IMR-90 (cell line): ENCODE measurements around the gene CFAP299. TPM values are rescaled to one million over a fixed set of nuclear protein-coding genes. Genes with fewer than 3 reads are reported as not detected.

Source experiments
- ATAC-seq: fragments of 200-7000 bp; cut with Tn5 transposase; 2 replicates; pipeline ENCODE4 v1.9.1; 2020; ENCODE audit warnings: low read depth, mild to moderate bottlenecking, moderate library complexity
- BruUV-seq: library from RNA; stranded (reverse); fragments of 400-500 nt; replicated peaks from 2 replicates; lab custom pipeline; 2021; lab: Mats Ljungman, UMichigan
- CTCF ChIA-PET: fragments of 300-600 bp; formaldehyde crosslinking; extraction: SDS; loops from one replicate; lab custom pipeline; 2021; ENCODE audit warnings: antibody characterized with exemption; lab: Yijun Ruan, JAX
- POLR2A ChIA-PET: fragments of 300-600 bp; sonication (Branson Sonifier 250); formaldehyde crosslinking; loops from one replicate; lab custom pipeline; 2022; ENCODE audit warnings: antibody characterized with exemption; ENCODE audit not compliant: unreplicated experiment; lab: Charles Lee
- DNase-seq: peaks from one replicate; pipeline ENCODE4 v3.0.0; 2013
- H2AFZ ChIP-seq: replicated peaks from 2 replicates; pipeline ENCODE3; 2013; ENCODE audit warnings: low read length, mild to moderate bottlenecking; ENCODE audit not compliant: poor library complexity
- H2AK5ac ChIP-seq: 2 replicates; pipeline ENCODE4 v1.6.1; 2013; ENCODE audit warnings: low read depth, low read length, inconsistent platforms
- H2AK9ac ChIP-seq: replicated peaks from 2 replicates; pipeline ENCODE3; 2013; ENCODE audit warnings: mild to moderate bottlenecking, low read depth, low read length, moderate library complexity; ENCODE audit not compliant: poor library complexity
- H2BK120ac ChIP-seq: 2 replicates; pipeline ENCODE4 v1.6.1; 2013; ENCODE audit warnings: low read depth, low read length, inconsistent platforms
- H2BK15ac ChIP-seq: 3 replicates; pipeline ENCODE4 v1.6.1; 2013; ENCODE audit warnings: low read depth, low read length, inconsistent platforms
- H2BK20ac ChIP-seq: 2 replicates; pipeline ENCODE4 v1.6.1; 2013; ENCODE audit warnings: low read depth, mild to moderate bottlenecking, inconsistent platforms, low read length, moderate library complexity
- H2BK5ac ChIP-seq: 2 replicates; pipeline ENCODE4 v1.6.1; 2013; ENCODE audit warnings: mild to moderate bottlenecking, low read depth, low read length, inconsistent platforms; ENCODE audit not compliant: poor library complexity, severe bottlenecking
- H3K14ac ChIP-seq: replicated peaks from 2 replicates; pipeline ENCODE4 v1.6.1; 2013; ENCODE audit warnings: low read depth, low read length, inconsistent platforms
- H3K18ac ChIP-seq: 2 replicates; pipeline ENCODE4 v1.6.1; 2013; ENCODE audit warnings: low read depth, low read length, control low read depth
- H3K23ac ChIP-seq: 2 replicates; pipeline ENCODE4 v1.6.1; 2013; ENCODE audit warnings: low read depth, low read length, inconsistent platforms
- H3K27ac ChIP-seq: 2 replicates; pipeline ENCODE4 v1.5.1; 2013; ENCODE audit warnings: mild to moderate bottlenecking, control low read depth, low read length; ENCODE audit not compliant: insufficient read depth
- H3K27me3 ChIP-seq: 2 replicates; pipeline ENCODE4 v1.6.1; 2013; ENCODE audit warnings: low read length; ENCODE audit not compliant: control insufficient read depth, insufficient read depth
- H3K36me3 ChIP-seq: 2 replicates; pipeline ENCODE4 v1.6.1; 2013; ENCODE audit warnings: low read length, mixed read lengths; ENCODE audit not compliant: control insufficient read depth, insufficient read depth
- H3K4ac ChIP-seq: 2 replicates; pipeline ENCODE4 v1.6.1; 2013; ENCODE audit warnings: low read depth, low read length, inconsistent platforms
- H3K4me1 ChIP-seq: 2 replicates; pipeline ENCODE4 v1.6.1; 2013; ENCODE audit warnings: low read length, mixed read lengths; ENCODE audit not compliant: control insufficient read depth, insufficient read depth
- H3K4me2 ChIP-seq: 2 replicates; pipeline ENCODE4 v1.6.1; 2013; ENCODE audit warnings: low read depth, mild to moderate bottlenecking, control low read depth, low read length, moderate library complexity
- H3K4me3 ChIP-seq: 2 replicates; pipeline ENCODE4 v1.5.1; 2013; ENCODE audit warnings: low read depth, mild to moderate bottlenecking, control low read depth, low read length, moderate library complexity; ENCODE audit not compliant: insufficient read depth
- H3K56ac ChIP-seq: 2 replicates; pipeline ENCODE4 v1.6.1; 2013; ENCODE audit warnings: low read length, inconsistent platforms; ENCODE audit not compliant: insufficient read depth; ENCODE audit errors: extremely low read depth
- H3K79me1 ChIP-seq, 2 experiments: 2 replicates each; pipeline ENCODE4 v1.6.1; 2013; ENCODE audit warnings: low read length in 2 of 2, inconsistent platforms in 1 of 2, low read depth in 1 of 2
- H3K9ac ChIP-seq: 2 replicates; pipeline ENCODE4 v1.6.1; 2013; ENCODE audit warnings: low read depth, low read length, control low read depth
- H3K9me1 ChIP-seq: 2 replicates; pipeline ENCODE4 v1.6.1; 2013; ENCODE audit warnings: low read length, inconsistent platforms; ENCODE audit not compliant: insufficient read depth
- H3K9me3 ChIP-seq: 2 replicates; pipeline ENCODE4 v1.6.1; 2013; ENCODE audit warnings: low read length; ENCODE audit not compliant: control insufficient read depth, insufficient read depth
- H4K20me1 ChIP-seq: 2 replicates; pipeline ENCODE4 v1.6.1; 2013; ENCODE audit warnings: low read length, inconsistent platforms; ENCODE audit not compliant: insufficient read depth
- H4K5ac ChIP-seq: 2 replicates; pipeline ENCODE4 v1.6.1; 2013; ENCODE audit warnings: mild to moderate bottlenecking, low read depth, low read length, control low read depth
- H4K8ac ChIP-seq, 2 experiments: 2 replicates each; pipeline ENCODE4 v1.6.1; 2013; ENCODE audit warnings: low read depth in 2 of 2, low read length in 2 of 2, control low read depth in 1 of 2, inconsistent platforms in 1 of 2
- H4K91ac ChIP-seq: 2 replicates; pipeline ENCODE4 v1.6.1; 2013; ENCODE audit warnings: low read depth, low read length, inconsistent platforms; ENCODE audit not compliant: insufficient read depth
- BHLHE40 ChIP-seq: fragments of 150-350 bp; IDR thresholded peaks from 2 replicates; pipeline ENCODE4 v1.6.1; 2016; ENCODE audit warnings: mild to moderate bottlenecking, low read depth, low read length
- CEBPB ChIP-seq: IDR thresholded peaks from 2 replicates; pipeline ENCODE4 v1.6.1; 2012; ENCODE audit warnings: low read depth, low read length, improper control_type of control experiment
- CHD1 ChIP-seq: IDR thresholded peaks from 2 replicates; pipeline ENCODE4 v1.6.1; 2012; ENCODE audit warnings: low read depth, low read length, improper control_type of control experiment
- CTCF ChIP-seq: conservative IDR thresholded peaks from 2 replicates; pipeline ENCODE4 v1.5.1; 2012; ENCODE audit warnings: mild to moderate bottlenecking, low read depth, low read length, improper control_type of control experiment
- ELK1 ChIP-seq: fragments of 150-350 bp; IDR thresholded peaks from 2 replicates; pipeline ENCODE4 v1.6.1; 2016; ENCODE audit warnings: low read depth, mild to moderate bottlenecking, low read length, moderate library complexity, borderline replicate concordance
- FOS ChIP-seq: fragments of 150-350 bp; IDR thresholded peaks from 2 replicates; pipeline ENCODE4 v1.6.1; 2016; ENCODE audit warnings: low read depth, low read length
- MAFK ChIP-seq: IDR thresholded peaks from 2 replicates; pipeline ENCODE4 v1.6.1; 2012; ENCODE audit warnings: low read depth, low read length, improper control_type of control experiment
- MAZ ChIP-seq: IDR thresholded peaks from 2 replicates; pipeline ENCODE4 v1.6.1; 2012; ENCODE audit warnings: low read depth, mild to moderate bottlenecking, low read length, improper control_type of control experiment, moderate library complexity, borderline replicate concordance
- MXI1 ChIP-seq: IDR thresholded peaks from 2 replicates; pipeline ENCODE4 v1.6.1; 2012; ENCODE audit warnings: low read depth, mild to moderate bottlenecking, low read length, moderate library complexity, borderline replicate concordance
- NFE2L2 ChIP-seq: fragments of 150-350 bp; IDR thresholded peaks from 2 replicates; pipeline ENCODE4 v1.6.1; 2016; ENCODE audit warnings: low read depth, mild to moderate bottlenecking, low read length
- POLR2A ChIP-seq: IDR thresholded peaks from 2 replicates; pipeline ENCODE4 v1.6.1; 2012; ENCODE audit warnings: mild to moderate bottlenecking, low read depth, low read length
- RAD21 ChIP-seq: IDR thresholded peaks from 2 replicates; pipeline ENCODE4 v1.6.1; 2012; ENCODE audit warnings: low read length, improper control_type of control experiment
- RCOR1 ChIP-seq: IDR thresholded peaks from 2 replicates; pipeline ENCODE4 v1.6.1; 2012; ENCODE audit warnings: mild to moderate bottlenecking, low read length, improper control_type of control experiment; ENCODE audit not compliant: insufficient replicate concordance
- RFX5 ChIP-seq: IDR thresholded peaks from 2 replicates; pipeline ENCODE4 v1.8.0; 2012; ENCODE audit warnings: low read depth, mild to moderate bottlenecking, low read length, moderate library complexity
- SMC3 ChIP-seq: fragments of 150-350 bp; IDR thresholded peaks from 2 replicates; pipeline ENCODE4 v1.6.1; 2016; ENCODE audit warnings: low read depth, mild to moderate bottlenecking, antibody characterized with exemption, low read length, moderate library complexity
- USF2 ChIP-seq: fragments of 150-350 bp; IDR thresholded peaks from 2 replicates; pipeline ENCODE4 v1.6.1; 2017; ENCODE audit warnings: mild to moderate bottlenecking, antibody characterized with exemption, low read length, low read depth
- WGBS, 2 experiments: methylation state at CpG; one replicate each; pipeline versions ENCODE4 v1.1.5 to v1.1.7; 2013; ENCODE audit warnings: missing lambda C conversion rate in 2 of 2; ENCODE audit not compliant: insufficient read length in 1 of 2; ENCODE audit errors: extremely low coverage in 2 of 2; 5-methylcytosine and 5-hydroxymethylcytosine counted together
- dilution Hi-C: fragments of 300-500 bp; cut with HindIII; formaldehyde crosslinking; loops from one replicate; pipeline ENCODE4 v1.14.3; 2018; ENCODE audit warnings: low sequenced_read_pairs; ENCODE audit not compliant: unreplicated experiment
- in situ Hi-C: fragments of 300-500 bp; cut with MboI; formaldehyde crosslinking; loops from 3 replicates; pipeline ENCODE4 v1.14.3; 2019; ENCODE audit warnings: low sequenced_read_pairs, inconsistent platforms, mixed read lengths
- intact Hi-C: fragments of 100-400 bp; cut with micrococcal nuclease; formaldehyde crosslinking; loops from 2 replicates; pipeline ENCODE4 v1.10.0; 2022
- polyA plus RNA-seq, 3 experiments: library from polyadenylated mRNA; depleted of rRNA; stranded (reverse); fragments of >200 nt; gene quantifications; 2 replicates each; pipeline ENCODE4 v1.2.3, GENCODE V29; 2012; ENCODE audit warnings: low replicate concordance in 1 of 3
- total RNA-seq: library from RNA; depleted of rRNA; stranded (reverse); fragments of >200 nt; gene quantifications from 2 replicates; pipeline ENCODE4 v1.2.3, GENCODE V29; 2012

The CFAP299 gene
- total and polyA plus RNA-seq, 2 of the 4 experiments (the other 2 are of a cell fraction), result 1.0 to 1.1 TPM

DNA sequence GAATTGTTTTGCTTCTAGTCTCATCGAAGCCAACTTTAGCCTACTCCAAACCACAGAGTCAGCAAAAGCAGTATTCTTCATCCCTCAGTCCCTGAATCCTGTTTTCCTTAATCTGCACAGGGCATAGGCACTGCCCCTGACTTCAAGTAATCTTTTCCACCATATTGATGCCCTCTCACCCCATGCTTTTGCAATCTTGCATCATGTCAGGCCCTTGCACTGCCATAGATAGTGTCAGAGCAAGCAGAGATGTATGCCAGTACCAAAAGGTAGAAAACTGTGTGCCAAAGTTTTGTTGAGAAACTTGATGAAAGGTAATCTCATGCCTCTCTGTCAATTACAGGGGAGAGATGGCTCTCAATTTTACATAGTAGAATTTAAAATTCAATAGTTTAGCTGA is 131.1 kb downstream of the CFAP299 start:
- in situ Hi-C loops, result no loop called here
- no peak for DNase-seq

More for the DNA sequence above, 131.1 kb downstream of the CFAP299 start:
- H3K4ac ChIP-seq, result 0 out of 2 replicates have a peak overlapping the region, but pooled peaks have one; percentile 7
- no peak overlapping the region for H2AFZ ChIP-seq
- no peak overlapping the region for H3K27ac ChIP-seq
- no peaks in the 10 kb centered on the region for H3K9me3 ChIP-seq
- no peaks in the 10 kb centered on the region for H3K27me3 ChIP-seq
- no peaks in the 10 kb centered on the region; the same call in 1 of the 2 replicates for H3K9me1 ChIP-seq
- TF ChIP-seq RFX5, result no peak
- TF ChIP-seq CEBPB, result no peak
- no peak for TF ChIP-seq ELK1
- no peak for TF ChIP-seq NFE2L2
- TF ChIP-seq MAFK, result no peak
- no peak for TF ChIP-seq MAZ
- no peak for TF ChIP-seq SMC3
- TF ChIP-seq BHLHE40, result no peak
- no peak for TF ChIP-seq CHD1
- no peak for TF ChIP-seq CTCF
- TF ChIP-seq POLR2A, result no peak
- no peak for TF ChIP-seq FOS
- no peak for TF ChIP-seq RCOR1
- no peak for TF ChIP-seq USF2
- no peak for TF ChIP-seq RAD21
- no peak for TF ChIP-seq MXI1
- H2BK15ac ChIP-seq, result no peak overlapping the region
- 88% methylated on average over 1 of the region's 1 CpG; no CpG with 5 or more reads in 1 of the 2 experiments for WGBS, 2 experiments
- no peaks in the 10 kb centered on the region for H3K79me1 ChIP-seq
- intact Hi-C loops (no loop called here), dilution Hi-C loops (no loop called here)
- peak overlapping the region; percentile 33; the same call in 1 of the 2 replicates for H3K18ac ChIP-seq
- POLR2A ChIA-PET, result no interaction called here
- CTCF ChIA-PET, result no interaction called here
- H4K20me1 ChIP-seq, result no peaks in the 10 kb centered on the region
- H2BK20ac ChIP-seq, result no peak overlapping the region
- no peak overlapping the region for H2AK9ac ChIP-seq
- peak overlapping the region; percentile 36; the same call in 1 of the 2 replicates for H2AK5ac ChIP-seq
- H3K14ac ChIP-seq, result 0 out of 2 replicates have a peak overlapping the region, but pooled peaks have one; percentile 29
- H3K23ac ChIP-seq, result no peak overlapping the region
- H3K56ac ChIP-seq, result no peak overlapping the region
- H3K4me3 ChIP-seq, result no peak overlapping the region
- H3K4me2 ChIP-seq, result no peak overlapping the region
- no peak for ATAC-seq
- H3K36me3 ChIP-seq, result no peaks in the 10 kb centered on the region
- no peak overlapping the region for H3K9ac ChIP-seq
- H4K5ac ChIP-seq, result 0 out of 2 replicates have a peak overlapping the region, but pooled peaks have one; percentile 4
- H4K91ac ChIP-seq, result no peak overlapping the region; the same call in 1 of the 2 replicates
- peaks cover 6% of the 10 kb centered on the region; the same call in 1 of the 2 replicates for H3K4me1 ChIP-seq
- H4K8ac ChIP-seq, result no peak overlapping the region
- H2BK120ac ChIP-seq, result no peak overlapping the region
- no TSS peak for BruUV-seq
- no peak overlapping the region for H2BK5ac ChIP-seq
